ENCODE results near the gene MED25. TPM values are rescaled to one million over a fixed set of nuclear protein-coding genes. Genes with fewer than 3 reads are reported as not detected.

Gene MED25
- total RNA-seq, 1 donor from 2014 or later, result 72.2 TPM

DNA sequence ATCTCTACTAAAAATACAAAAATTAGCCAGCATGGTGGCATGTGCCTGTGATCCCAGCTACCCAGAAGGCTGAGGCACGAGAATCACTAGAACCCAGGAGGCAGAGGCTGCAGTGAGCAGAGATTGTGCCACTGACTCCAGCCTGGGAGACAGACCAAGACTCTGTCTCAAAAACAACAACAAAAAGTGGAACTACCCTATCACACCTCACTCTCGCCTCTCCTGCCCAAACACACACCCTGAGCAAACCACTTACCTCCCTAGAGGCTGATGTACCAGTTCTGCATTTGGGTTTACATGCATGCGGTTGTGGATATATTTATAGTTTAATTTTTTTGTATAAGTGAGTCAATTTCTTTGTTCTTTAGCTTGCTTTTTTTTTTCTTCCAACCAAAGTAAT is 25.2 kb downstream of the MED25 start:
- DNase-seq (ENCODE audit: low read depth), result no peak
- H3K36me3 ChIP-seq (ENCODE audit: insufficient read depth, low read length), result peaks cover 7% of the 10 kb centered on the region
- no peak overlapping the region for H3K9ac ChIP-seq (ENCODE audit: low read length)
- no peaks in the 10 kb centered on the region for H3K9me3 ChIP-seq (ENCODE audit: insufficient read depth, low read depth, low read length)
- Mint-ChIP-seq H3K9me3 (ENCODE audit: unreplicated experiment) (peaks cover 4% of the 10 kb centered on the region), H3K36me3 (ENCODE audit: low read depth, unreplicated experiment) (peaks cover 17% of the 10 kb centered on the region), H3K27ac (ENCODE audit: unreplicated experiment) (no peak overlapping the region), H3K4me1 (ENCODE audit: low read depth, unreplicated experiment) (peaks cover 10% of the 10 kb centered on the region), H3K4me3 (ENCODE audit: unreplicated experiment) (no peak overlapping the region), H3K27me3 (ENCODE audit: low read depth, unreplicated experiment) (no peaks in the 10 kb centered on the region)
- peaks cover 12% of the 10 kb centered on the region for H4K20me1 ChIP-seq (ENCODE audit: insufficient read depth, low read length)
- H3K4me2 ChIP-seq (ENCODE audit: low read length), result no peak overlapping the region
- H3K4me3 ChIP-seq (ENCODE audit: insufficient read depth, low read depth, low read length), result no peak overlapping the region
- H3K4me1 ChIP-seq (ENCODE audit: insufficient read depth, low read length), result peaks cover 3% of the 10 kb centered on the region
- no peaks in the 10 kb centered on the region for H3K27me3 ChIP-seq (ENCODE audit: insufficient read depth, low read length)
- no peak overlapping the region for H3K27ac ChIP-seq (ENCODE audit: low read depth, low read length)
- TF ChIP-seq, protein P1, sequence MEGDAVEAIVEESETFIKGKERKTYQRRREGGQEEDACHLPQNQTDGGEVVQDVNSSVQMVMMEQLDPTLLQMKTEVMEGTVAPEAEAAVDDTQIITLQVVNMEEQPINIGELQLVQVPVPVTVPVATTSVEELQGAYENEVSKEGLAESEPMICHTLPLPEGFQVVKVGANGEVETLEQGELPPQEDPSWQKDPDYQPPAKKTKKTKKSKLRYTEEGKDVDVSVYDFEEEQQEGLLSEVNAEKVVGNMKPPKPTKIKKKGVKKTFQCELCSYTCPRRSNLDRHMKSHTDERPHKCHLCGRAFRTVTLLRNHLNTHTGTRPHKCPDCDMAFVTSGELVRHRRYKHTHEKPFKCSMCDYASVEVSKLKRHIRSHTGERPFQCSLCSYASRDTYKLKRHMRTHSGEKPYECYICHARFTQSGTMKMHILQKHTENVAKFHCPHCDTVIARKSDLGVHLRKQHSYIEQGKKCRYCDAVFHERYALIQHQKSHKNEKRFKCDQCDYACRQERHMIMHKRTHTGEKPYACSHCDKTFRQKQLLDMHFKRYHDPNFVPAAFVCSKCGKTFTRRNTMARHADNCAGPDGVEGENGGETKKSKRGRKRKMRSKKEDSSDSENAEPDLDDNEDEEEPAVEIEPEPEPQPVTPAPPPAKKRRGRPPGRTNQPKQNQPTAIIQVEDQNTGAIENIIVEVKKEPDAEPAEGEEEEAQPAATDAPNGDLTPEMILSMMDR (IDR thresholded peaks at IDR 0.05; ENCODE audit: insufficient read depth, low read depth, low read length), result no peak
- no peak overlapping the region for H2AFZ ChIP-seq (ENCODE audit: low read depth, low read length)
- H3K79me2 ChIP-seq (ENCODE audit: insufficient read depth, low read length), result no peaks in the 10 kb centered on the region
- FAIRE-seq, result no peak

DNA sequence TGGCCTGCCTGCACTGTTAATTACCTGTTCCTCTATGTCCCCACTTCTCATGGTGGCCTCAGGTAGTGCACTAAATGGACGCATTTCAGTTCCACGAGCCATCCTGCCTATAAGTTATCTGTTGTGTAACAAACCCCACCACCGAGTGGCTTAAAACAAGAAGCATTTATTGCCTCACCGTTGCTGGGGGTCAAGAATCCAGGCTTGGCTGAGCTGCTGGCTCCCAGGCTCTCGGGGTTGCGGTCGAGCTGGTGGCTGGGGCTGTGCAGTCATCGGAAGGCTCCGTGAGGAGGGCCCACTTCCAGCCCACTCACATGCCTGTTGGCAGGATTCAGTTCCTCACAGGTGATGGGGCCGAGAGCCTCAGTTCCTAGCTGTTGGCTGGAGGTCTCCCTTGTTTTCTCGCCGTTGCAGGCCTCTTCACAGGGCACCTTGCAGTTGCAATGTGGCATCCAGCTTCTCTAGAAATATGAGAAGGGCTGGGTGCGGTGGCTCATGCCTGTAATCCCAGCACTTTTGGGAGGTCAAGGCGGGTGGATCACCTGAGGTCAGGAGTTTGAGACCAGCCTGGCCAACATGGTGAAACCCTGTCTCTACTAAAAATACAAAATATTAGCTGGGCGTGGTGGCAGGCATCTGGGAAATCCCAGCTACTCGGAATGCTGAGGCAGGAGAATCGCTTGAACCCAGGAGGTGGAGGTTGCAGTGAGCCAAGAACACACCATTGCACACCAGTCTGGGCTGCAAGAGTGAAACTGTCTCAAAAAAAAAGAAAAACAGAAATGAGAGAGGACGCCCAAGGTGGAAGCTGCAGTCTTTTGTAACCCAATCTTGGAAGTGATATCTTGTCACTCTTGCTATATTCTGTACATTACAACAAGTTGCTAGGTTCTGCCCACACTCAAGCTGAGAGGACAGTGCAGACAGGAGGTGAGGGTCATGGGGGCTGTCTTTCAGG is 26.3 kb downstream of the MED25 start:
- H3K36me3 ChIP-seq (ENCODE audit: insufficient read depth, low read length), result peaks cover 4% of the 10 kb centered on the region
- peaks cover 12% of the 10 kb centered on the region for H4K20me1 ChIP-seq (ENCODE audit: insufficient read depth, low read length)
- H3K27me3 ChIP-seq (ENCODE audit: insufficient read depth, low read length), result no peaks in the 10 kb centered on the region
- TF ChIP-seq, protein P1 (IDR thresholded peaks at IDR 0.05; ENCODE audit: insufficient read depth, low read depth, low read length), result no peak
- no peak for TF ChIP-seq EZH2 (IDR thresholded peaks at IDR 0.05; ENCODE audit: insufficient read depth, low read length)
- no peak overlapping the region for H3K9ac ChIP-seq (ENCODE audit: low read length)
- Mint-ChIP-seq H3K4me3 (ENCODE audit: unreplicated experiment) (no peak overlapping the region), H3K9me3 (ENCODE audit: unreplicated experiment) (peaks cover 10% of the 10 kb centered on the region), H3K36me3 (ENCODE audit: low read depth, unreplicated experiment) (peaks cover 19% of the 10 kb centered on the region), H3K27me3 (ENCODE audit: low read depth, unreplicated experiment) (no peaks in the 10 kb centered on the region), H3K27ac (ENCODE audit: unreplicated experiment) (no peak overlapping the region), H3K4me1 (ENCODE audit: low read depth, unreplicated experiment) (peaks cover 15% of the 10 kb centered on the region)
- no peak for DNase-seq (ENCODE audit: low read depth)
- H3K4me2 ChIP-seq (ENCODE audit: low read length), result no peak overlapping the region
- no peaks in the 10 kb centered on the region for H3K9me3 ChIP-seq (ENCODE audit: insufficient read depth, low read depth, low read length)
- no peak overlapping the region for H3K4me3 ChIP-seq (ENCODE audit: insufficient read depth, low read depth, low read length)
- peaks cover 3% of the 10 kb centered on the region for H3K79me2 ChIP-seq (ENCODE audit: insufficient read depth, low read length)
- FAIRE-seq, result no peak
- no peak overlapping the region for H2AFZ ChIP-seq (ENCODE audit: low read depth, low read length)
- H3K4me1 ChIP-seq (ENCODE audit: insufficient read depth, low read length), result peaks cover 11% of the 10 kb centered on the region
- H3K27ac ChIP-seq (ENCODE audit: low read depth, low read length), result no peak overlapping the region

DNA sequence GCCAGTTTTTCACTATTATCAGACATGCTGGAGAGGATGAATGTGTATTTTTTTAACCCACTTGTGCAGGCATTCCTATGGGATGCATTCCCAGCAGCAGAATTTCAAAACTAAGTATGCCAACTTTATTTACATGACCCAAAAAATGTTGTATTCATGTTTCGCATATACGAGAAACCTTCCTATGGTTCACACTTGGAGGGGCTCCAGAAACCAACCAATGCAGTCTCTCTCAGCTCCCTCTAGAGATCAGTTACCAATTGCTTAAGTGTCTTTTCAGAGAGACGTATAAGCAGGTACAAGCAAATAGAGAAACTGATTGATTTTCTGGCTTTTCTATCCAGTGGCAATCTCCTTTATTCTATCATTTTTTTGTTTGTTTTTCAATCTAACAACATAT is 27.3 kb downstream of the MED25 start:
- H3K9me3 ChIP-seq (ENCODE audit: insufficient read depth, low read depth, low read length), result no peaks in the 10 kb centered on the region
- FAIRE-seq (no peak), DNase-seq (ENCODE audit: low read depth) (no peak)
- H3K4me3 Mint-ChIP-seq (ENCODE audit: unreplicated experiment), result no peak overlapping the region
- H2AFZ ChIP-seq (ENCODE audit: low read depth, low read length), result no peak overlapping the region
- no peak overlapping the region for H3K27ac ChIP-seq (ENCODE audit: low read depth, low read length)
- H3K4me2 ChIP-seq (ENCODE audit: low read length), result no peak overlapping the region
- H3K79me2 ChIP-seq (ENCODE audit: insufficient read depth, low read length), result peaks cover 9% of the 10 kb centered on the region
- no peaks in the 10 kb centered on the region for H3K27me3 Mint-ChIP-seq (ENCODE audit: low read depth, unreplicated experiment)
- H3K27ac Mint-ChIP-seq (ENCODE audit: unreplicated experiment), result no peak overlapping the region
- TF ChIP-seq EZH2 (IDR thresholded peaks at IDR 0.05; ENCODE audit: insufficient read depth, low read length), result no peak
- TF ChIP-seq, protein P1 (IDR thresholded peaks at IDR 0.05; ENCODE audit: insufficient read depth, low read depth, low read length), result no peak
- H3K9me3 Mint-ChIP-seq (ENCODE audit: unreplicated experiment), result peaks cover 10% of the 10 kb centered on the region
- no peak overlapping the region for H3K4me3 ChIP-seq (ENCODE audit: insufficient read depth, low read depth, low read length)
- H4K20me1 ChIP-seq (ENCODE audit: insufficient read depth, low read length), result peaks cover 16% of the 10 kb centered on the region
- no peaks in the 10 kb centered on the region for H3K36me3 ChIP-seq (ENCODE audit: insufficient read depth, low read length)
- no peak overlapping the region for H3K9ac ChIP-seq (ENCODE audit: low read length)
- H3K36me3 Mint-ChIP-seq (ENCODE audit: low read depth, unreplicated experiment), result peaks cover 19% of the 10 kb centered on the region
- H3K27me3 ChIP-seq (ENCODE audit: insufficient read depth, low read length), result no peaks in the 10 kb centered on the region
- H3K4me1 Mint-ChIP-seq (ENCODE audit: low read depth, unreplicated experiment), result peaks cover 18% of the 10 kb centered on the region
- peaks cover 11% of the 10 kb centered on the region for H3K4me1 ChIP-seq (ENCODE audit: insufficient read depth, low read length)
